Effector memory CD4-positive, alpha-beta T cell (primary cell): ENCODE measurements around the gene SRPX2.
"Not testable (repeated sequence)": the region's sequence is repeated elsewhere in the genome, so short reads cannot be mapped to it uniquely, and the experiment has no call there.

Source experiments
- DNase-seq, 3 donors: peaks; one replicate each; pipeline ENCODE4 v3.0.0-alpha.2; 2020
- H3K27ac ChIP-seq: 2 replicates; pipeline ENCODE4 v1.7.0; 2013; ENCODE audit warnings: mild to moderate bottlenecking, low read length, moderate library complexity; ENCODE audit not compliant: insufficient read depth, poor library complexity, severe bottlenecking
- H3K27me3 ChIP-seq: replicated peaks from 2 replicates; pipeline ENCODE4 v1.7.0; 2013; ENCODE audit warnings: mild to moderate bottlenecking, low read length; ENCODE audit not compliant: insufficient read depth, control insufficient read depth, poor library complexity, severe bottlenecking
- H3K36me3 ChIP-seq: 2 replicates; pipeline ENCODE4 v1.7.0; 2013; ENCODE audit warnings: mild to moderate bottlenecking, low read length, moderate library complexity; ENCODE audit not compliant: control insufficient read depth, insufficient read depth
- H3K4me1 ChIP-seq: 2 replicates; pipeline ENCODE4 v1.7.0; 2013; ENCODE audit warnings: low read length, mild to moderate bottlenecking; ENCODE audit not compliant: control insufficient read depth, insufficient read depth, poor library complexity, severe bottlenecking
- H3K4me3 ChIP-seq: 2 replicates; pipeline ENCODE4 v1.7.0; 2013; ENCODE audit warnings: low read length, low read depth, mild to moderate bottlenecking; ENCODE audit not compliant: insufficient read depth, poor library complexity, severe bottlenecking
- H3K9me3 ChIP-seq: 2 replicates; pipeline ENCODE4 v1.7.0; 2013; ENCODE audit warnings: mild to moderate bottlenecking, low read length, moderate library complexity; ENCODE audit not compliant: control insufficient read depth

SRPX2 gene

GRCh38 chrX:100721328-100721727 is 77.3 kb downstream of the SRPX2 start:
- no peak for DNase-seq
- Histone ChIP-seq H3K4me1 (no peaks in the 10 kb centered on the region), H3K4me3 (no peak overlapping the region), H3K27ac (no peak overlapping the region), H3K36me3 (no peaks in the 10 kb centered on the region), H3K9me3 (no peaks in the 10 kb centered on the region), H3K27me3 (no peaks in the 10 kb centered on the region)

- H3K27me3 ChIP-seq, H3K4me1 ChIP-seq, H3K9me3 ChIP-seq, DNase-seq, H3K27ac ChIP-seq, H3K4me3 ChIP-seq, H3K36me3 ChIP-seq: not testable (repeated sequence)
Measured at GRCh38 chrX:100724006-100724405, 80.0 kb downstream of the SRPX2 start.
